ENCODE results near the gene FAU.

The FAU gene

GRCh38 chr11:65109231-65110198 is 12.4 kb downstream of the FAU start:
- DNase-seq (ENCODE audit: extremely low read depth in 1 of 2, low read depth in 1 of 2), result no peak

GRCh38 chr11:65108469-65109123 is 13.3 kb downstream of the FAU start:
- no peak for DNase-seq (ENCODE audit: extremely low read depth in 1 of 2, low read depth in 1 of 2)

GRCh38 chr11:65107751-65108468 is 14.0 kb downstream of the FAU start:
- no peak for DNase-seq (ENCODE audit: extremely low read depth in 1 of 2, low read depth in 1 of 2)

GRCh38 chr11:65107078-65107477 is 14.9 kb downstream of the FAU start:
- no peak for DNase-seq (ENCODE audit: extremely low read depth in 1 of 2, low read depth in 1 of 2)

- DNase-seq (ENCODE audit: extremely low read depth in 1 of 2, low read depth in 1 of 2), result no peak
Measured at GRCh38 chr11:65104628-65105027, 17.3 kb downstream of the FAU start.

GRCh38 chr11:65103476-65103875 is 18.5 kb downstream of the FAU start:
- DNase-seq (ENCODE audit: extremely low read depth in 1 of 2, low read depth in 1 of 2), result no peak

- DNase-seq (ENCODE audit: extremely low read depth in 1 of 2, low read depth in 1 of 2), result no peak
Measured at GRCh38 chr11:65102142-65103095, 19.5 kb downstream of the FAU start.

- no peak for DNase-seq (ENCODE audit: extremely low read depth in 1 of 2, low read depth in 1 of 2)
Measured at GRCh38 chr11:65100674-65101350, 21.1 kb downstream of the FAU start.

GRCh38 chr11:65096926-65097325 is 25.0 kb downstream of the FAU start:
- no peak for DNase-seq (ENCODE audit: extremely low read depth in 1 of 2, low read depth in 1 of 2)

GRCh38 chr11:65095974-65096806 is 25.7 kb downstream of the FAU start, which contains the start of gene VPS51:
TSS of gene VPS51 (plus strand) at chr11:65096214. CDS start at chr11:65096251, 37 bp downstream.
- peak; percentile 61 to 80 for DNase-seq (ENCODE audit: extremely low read depth in 1 of 2, low read depth in 1 of 2)

- no peak for DNase-seq (ENCODE audit: extremely low read depth in 1 of 2, low read depth in 1 of 2)
Measured at GRCh38 chr11:65095427-65095826, 26.5 kb downstream of the FAU start.

GRCh38 chr11:65090628-65091027 is 31.3 kb downstream of the FAU start:
- no peak for DNase-seq (ENCODE audit: extremely low read depth in 1 of 2, low read depth in 1 of 2)

- no peak for DNase-seq (ENCODE audit: extremely low read depth in 1 of 2, low read depth in 1 of 2)
Measured at GRCh38 chr11:65089621-65090020, 32.3 kb downstream of the FAU start.

GRCh38 chr11:65087827-65088226 is 34.1 kb downstream of the FAU start:
- no peak for DNase-seq (ENCODE audit: extremely low read depth in 1 of 2, low read depth in 1 of 2)

- no peak for DNase-seq (ENCODE audit: extremely low read depth in 1 of 2, low read depth in 1 of 2)
Measured at GRCh38 chr11:65087216-65087615, 34.7 kb downstream of the FAU start.

- no peak for DNase-seq (ENCODE audit: extremely low read depth in 1 of 2, low read depth in 1 of 2)
Measured at GRCh38 chr11:65086809-65087208, 35.1 kb downstream of the FAU start.

- no peak for DNase-seq (ENCODE audit: extremely low read depth in 1 of 2, low read depth in 1 of 2)
Measured at GRCh38 chr11:65085446-65085845, 36.5 kb downstream of the FAU start.

- DNase-seq (ENCODE audit: extremely low read depth in 1 of 2, low read depth in 1 of 2), result no peak
Measured at GRCh38 chr11:65084598-65085375, 37.1 kb downstream of the FAU start.
